Measurements from ENCODE around the gene SEMA6B. TPM values are rescaled to one million over a fixed set of nuclear protein-coding genes. Genes with fewer than 3 reads are reported as not detected.

Gene SEMA6B
- total RNA-seq, 1 experiment from 2014 or later = 38.4 TPM

GRCh38 chr19:4555657-4556561 lies 3.6 kb downstream of the SEMA6B start:
- Mint-ChIP-seq H3K27me3 (ENCODE audit: low read depth) (peaks cover 3% of the 10 kb centered on the region), H3K36me3 (ENCODE audit: insufficient read depth in 1 of 3, low read depth in 3 of 3) (peaks cover 32 to 48% (median 42%) of the 10 kb centered on the region in 3 experiments), H3K4me1 (peaks cover 9 to 18% of the 10 kb centered on the region in 2 experiments), H3K27ac (peak overlapping the region in 1 of 3 experiments; percentile 79; a peak in 2 of 7 replicates), H3K4me3 (peak overlapping the region in 1 of 2 experiments; percentile 30; a peak in 3 of 5 replicates), H3K9me3 (no peaks in the 10 kb centered on the region; a peak in 1 of 5 replicates)
- Histone ChIP-seq H4K91ac (ENCODE audit: insufficient read length, low read depth, low read length) (no peak overlapping the region), H2AK5ac (ENCODE audit: insufficient read length, low read length) (no peak overlapping the region), H3K23ac (ENCODE audit: insufficient read length, low read depth, low read length) (no peak overlapping the region), H2AFZ (ENCODE audit: low read length) (no peak overlapping the region), H3T11ph (ENCODE audit: low read length) (no peak overlapping the region), H4K20me1 (ENCODE audit: control insufficient read depth, insufficient read depth, insufficient read length) (peaks cover 6% of the 10 kb centered on the region), H3K79me1 (ENCODE audit: insufficient read depth, low read depth, low read length, poor library complexity, severe bottlenecking) (no peaks in the 10 kb centered on the region), H3K14ac (ENCODE audit: insufficient read depth, low read length) (no peak overlapping the region), H3K27ac (ENCODE audit: insufficient read length, low read depth, low read length) (no peak overlapping the region), H3K9me3 (ENCODE audit: control insufficient read depth, low read depth, low read length) (no peaks in the 10 kb centered on the region), H3K56ac (ENCODE audit: insufficient read length, low read depth, low read length) (no peak overlapping the region), H2BK5ac (ENCODE audit: insufficient read length, low read length) (no peak overlapping the region), H3K79me2 (ENCODE audit: insufficient read depth, low read length) (no peaks in the 10 kb centered on the region), H3K27me3 (ENCODE audit: insufficient read depth, low read length) (no peaks in the 10 kb centered on the region), H2BK20ac (ENCODE audit: low read depth, low read length, poor library complexity, severe bottlenecking) (no peak overlapping the region), H3K23me2 (ENCODE audit: insufficient read length, low read depth, low read length, poor library complexity, severe bottlenecking) (no peaks in the 10 kb centered on the region), H3K18ac (ENCODE audit: insufficient read length, low read depth, low read length) (peak overlapping the region; percentile 1), H3K4me1 (ENCODE audit: insufficient read depth, low read length) (no peaks in the 10 kb centered on the region; the same call in 1 of the 2 replicates), H3K4me2 (ENCODE audit: insufficient read depth, insufficient read length, low read length) (no peak overlapping the region), H2BK15ac (ENCODE audit: low read depth, low read length) (no peak overlapping the region), H3K9ac (ENCODE audit: extremely low read depth, insufficient read length, low read length) (no peak overlapping the region), H4K8ac (replicated peaks; ENCODE audit: insufficient read length, low read depth, low read length) (no peak overlapping the region), H2BK12ac (ENCODE audit: insufficient read length, low read depth, low read length) (no peak overlapping the region), H3K4ac (ENCODE audit: low read depth, low read length) (no peak overlapping the region), H4K5ac (ENCODE audit: insufficient read length, low read depth, low read length) (no peak overlapping the region), H2BK120ac (ENCODE audit: low read depth, low read length, poor library complexity, severe bottlenecking) (no peak overlapping the region)
- WGBS (ENCODE audit: extremely low coverage, insufficient read length, low lambda C conversion rate) = no CpG with 5 or more reads among the region's 43 CpGs
- TF ChIP-seq, protein P1, sequence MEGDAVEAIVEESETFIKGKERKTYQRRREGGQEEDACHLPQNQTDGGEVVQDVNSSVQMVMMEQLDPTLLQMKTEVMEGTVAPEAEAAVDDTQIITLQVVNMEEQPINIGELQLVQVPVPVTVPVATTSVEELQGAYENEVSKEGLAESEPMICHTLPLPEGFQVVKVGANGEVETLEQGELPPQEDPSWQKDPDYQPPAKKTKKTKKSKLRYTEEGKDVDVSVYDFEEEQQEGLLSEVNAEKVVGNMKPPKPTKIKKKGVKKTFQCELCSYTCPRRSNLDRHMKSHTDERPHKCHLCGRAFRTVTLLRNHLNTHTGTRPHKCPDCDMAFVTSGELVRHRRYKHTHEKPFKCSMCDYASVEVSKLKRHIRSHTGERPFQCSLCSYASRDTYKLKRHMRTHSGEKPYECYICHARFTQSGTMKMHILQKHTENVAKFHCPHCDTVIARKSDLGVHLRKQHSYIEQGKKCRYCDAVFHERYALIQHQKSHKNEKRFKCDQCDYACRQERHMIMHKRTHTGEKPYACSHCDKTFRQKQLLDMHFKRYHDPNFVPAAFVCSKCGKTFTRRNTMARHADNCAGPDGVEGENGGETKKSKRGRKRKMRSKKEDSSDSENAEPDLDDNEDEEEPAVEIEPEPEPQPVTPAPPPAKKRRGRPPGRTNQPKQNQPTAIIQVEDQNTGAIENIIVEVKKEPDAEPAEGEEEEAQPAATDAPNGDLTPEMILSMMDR (conservative IDR thresholded peaks at IDR 0.05) = no peak
- peak; percentile 92 for DNase-seq

All from H9 (cell line).